Right lobe of liver (tissue), 6 donors: ENCODE data around the gene DNAJC9. TPM values are rescaled to one million over a fixed set of nuclear protein-coding genes. Genes with fewer than 3 reads are reported as not detected.

Experiments
- ATAC-seq, 4 donors: fragments of 200-7000 bp; cut with Tn5 transposase; one replicate each; pipeline ENCODE4 v1.9.1; 2020; ENCODE audit warnings: mild to moderate bottlenecking in 4 of 4, moderate library complexity in 4 of 4
- DNase-seq, 3 donors: peaks; one replicate each; pipeline ENCODE4 v3.0.0-alpha.2; 2020
- H3K27ac ChIP-seq, 3 donors: fragments of 200-600 bp; one replicate each; pipeline ENCODE4 v1.8.0; 2022
- H3K27me3 ChIP-seq, 2 donors: fragments of 200-600 bp; one replicate each; pipeline ENCODE4 v1.8.0; 2022
- H3K36me3 ChIP-seq, 4 donors: fragments of 200-600 bp; sonication (generic) in 1 of 4; one replicate each; pipeline versions ENCODE4 v1.5.1 to v1.8.0; 2017 to 2022; ENCODE audit warnings: control low read depth in 1 of 4
- H3K4me1 ChIP-seq, 4 donors: fragments of 200-600 bp; sonication (generic) in 1 of 4; one replicate each; pipeline versions ENCODE4 v1.5.1 to v1.8.0; 2017 to 2022; ENCODE audit warnings: control low read depth in 1 of 4
- H3K4me3 ChIP-seq, 3 donors: fragments of 200-600 bp; one replicate each; pipeline ENCODE4 v1.8.0; 2022
- H3K9me3 ChIP-seq, 4 donors: fragments of 200-600 bp; sonication (generic) in 1 of 4; one replicate each; pipeline versions ENCODE4 v1.5.1 to v1.8.0; 2017 to 2022; ENCODE audit warnings: control low read depth in 1 of 4
- POLR2A ChIP-seq: fragments of 450-650 bp; IDR thresholded peaks from one replicate; pipeline ENCODE4 v1.6.1; 2017; ENCODE audit warnings: antibody characterized with exemption, mild to moderate bottlenecking
- WGBS: methylation state at CpG from one replicate; pipeline ENCODE4 v1.1.6; 2018; ENCODE audit warnings: low coverage, low lambda C conversion rate; ENCODE audit not compliant: insufficient coverage; ENCODE audit errors: missing lambda C conversion rate; 5-methylcytosine and 5-hydroxymethylcytosine counted together
- intact Hi-C, 2 donors: fragments of 100-400 bp; cut with DNase I; formaldehyde crosslinking; loops; one replicate each; pipeline versions ENCODE4 v1.11.2 to v1.14.1; 2022
- total RNA-seq, 6 experiments: library from RNA; depleted of rRNA in 2 of 6; stranded (reverse); fragments of >200 nt in 2 of 6; fragmentation: NEBNext Ultra II Directional in 3 of 6; extraction: Animal tissue kit (Norgen Biotek cat#: 25700) in 3 of 6; gene quantifications; one replicate each; pipeline versions ENCODE4 v1.1.0 to v1.2.4, GENCODE V29; 2016 to 2023
- TF ChIP-seq, protein P1 (sequence below), 4 donors: fragments of 200-600 bp in 3 of 4; fragments of 450-650 bp in 1 of 4; IDR thresholded peaks; one replicate each; pipeline versions ENCODE4 v1.5.1 to v1.8.0; 2016 to 2022; ENCODE audit warnings: antibody characterized with exemption in 4 of 4, mild to moderate bottlenecking in 2 of 4
- donor health status: DM: no; HTN: yes; CAD: no.
- donor health status: DM: no; HTN: no; CAD: no.
- donor health status: DM: no; HTN: no; CAD: no.
- donor health status: DM: no; HTN: yes; CAD: no.
- donor health status: DM: no; HTN: yes; CAD: no.

Gene DNAJC9
- total RNA-seq, 6 experiments from 2014 or later: 4.6 to 8.8 (median 5.4) TPM

DNA sequence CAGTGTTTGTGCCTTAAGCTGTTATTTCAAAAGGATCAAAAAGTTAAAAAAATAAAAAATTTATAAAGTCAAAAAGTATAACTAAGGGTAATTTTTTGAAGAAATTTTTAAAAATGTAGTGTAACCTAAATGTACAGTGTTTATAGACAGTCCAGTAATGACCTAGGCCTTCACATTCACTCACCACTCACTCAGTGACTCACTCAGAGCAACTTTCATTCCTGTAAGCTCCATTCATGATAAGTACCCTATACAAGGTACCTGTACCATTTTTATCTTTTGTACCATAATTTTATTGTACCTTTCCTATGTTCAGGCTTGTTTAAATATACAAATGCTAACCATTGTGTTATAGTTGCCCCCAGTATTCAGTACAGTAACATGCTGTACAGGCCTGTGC is 21.5 kb downstream of the DNAJC9 start:
- no peaks in the 10 kb centered on the region for H3K9me3 ChIP-seq
- intact Hi-C loops: no loop called here

GRCh38 chr10:73220989-73221388 is 26.1 kb downstream of the DNAJC9 start:
- no peak for DNase-seq
- intact Hi-C loops: no loop called here
- TF ChIP-seq POLR2A: no peak
- TF ChIP-seq, protein P1, sequence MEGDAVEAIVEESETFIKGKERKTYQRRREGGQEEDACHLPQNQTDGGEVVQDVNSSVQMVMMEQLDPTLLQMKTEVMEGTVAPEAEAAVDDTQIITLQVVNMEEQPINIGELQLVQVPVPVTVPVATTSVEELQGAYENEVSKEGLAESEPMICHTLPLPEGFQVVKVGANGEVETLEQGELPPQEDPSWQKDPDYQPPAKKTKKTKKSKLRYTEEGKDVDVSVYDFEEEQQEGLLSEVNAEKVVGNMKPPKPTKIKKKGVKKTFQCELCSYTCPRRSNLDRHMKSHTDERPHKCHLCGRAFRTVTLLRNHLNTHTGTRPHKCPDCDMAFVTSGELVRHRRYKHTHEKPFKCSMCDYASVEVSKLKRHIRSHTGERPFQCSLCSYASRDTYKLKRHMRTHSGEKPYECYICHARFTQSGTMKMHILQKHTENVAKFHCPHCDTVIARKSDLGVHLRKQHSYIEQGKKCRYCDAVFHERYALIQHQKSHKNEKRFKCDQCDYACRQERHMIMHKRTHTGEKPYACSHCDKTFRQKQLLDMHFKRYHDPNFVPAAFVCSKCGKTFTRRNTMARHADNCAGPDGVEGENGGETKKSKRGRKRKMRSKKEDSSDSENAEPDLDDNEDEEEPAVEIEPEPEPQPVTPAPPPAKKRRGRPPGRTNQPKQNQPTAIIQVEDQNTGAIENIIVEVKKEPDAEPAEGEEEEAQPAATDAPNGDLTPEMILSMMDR (IDR thresholded peaks at IDR 0.05): no peak
- no peak overlapping the region for H3K27ac ChIP-seq
- peaks cover 0 to 11% (median 0%) of the 10 kb centered on the region in 4 donors for H3K4me1 ChIP-seq
- 91% methylated on average over 1 of the region's 1 CpG for WGBS
- ATAC-seq: no peak
- H3K27me3 ChIP-seq: no peaks in the 10 kb centered on the region
- H3K9me3 ChIP-seq: no peaks in the 10 kb centered on the region
- H3K4me3 ChIP-seq: no peak overlapping the region
- H3K36me3 ChIP-seq: no peaks in the 10 kb centered on the region

More for the DNA sequence above, 21.5 kb downstream of the DNAJC9 start:
- no peak overlapping the region for H3K4me3 ChIP-seq
- H3K36me3 ChIP-seq: no peaks in the 10 kb centered on the region
- H3K4me1 ChIP-seq: no peaks in the 10 kb centered on the region
- DNase-seq: no peak
- H3K27ac ChIP-seq: no peak overlapping the region
- TF ChIP-seq, protein P1 (IDR thresholded peaks at IDR 0.05): no peak
- TF ChIP-seq POLR2A: no peak
- no peaks in the 10 kb centered on the region for H3K27me3 ChIP-seq
- no peak for ATAC-seq

- peak overlapping the region in 1 of 3 donors; percentile 25 for H3K27ac ChIP-seq
- no peak for DNase-seq
- H3K36me3 ChIP-seq: no peaks in the 10 kb centered on the region
- peak in 2 of 4 donors; percentile 34 to 73 for ATAC-seq
- H3K27me3 ChIP-seq: no peaks in the 10 kb centered on the region
- H3K4me1 ChIP-seq: peaks cover 0 to 11% (median 0%) of the 10 kb centered on the region in 4 donors
- TF ChIP-seq, protein P1 (IDR thresholded peaks at IDR 0.05): no peak
- no peak for TF ChIP-seq POLR2A
- H3K9me3 ChIP-seq: no peaks in the 10 kb centered on the region
- intact Hi-C loops: no loop called here
- H3K4me3 ChIP-seq: no peak overlapping the region
These were observed 27.7 kb downstream of the DNAJC9 start for GRCh38 chr10:73219384-73219783.

GRCh38 chr10:73218431-73219191 is 28.4 kb downstream of the DNAJC9 start:
- TF ChIP-seq, protein P1 (IDR thresholded peaks at IDR 0.05): peak; percentile 24 to 49 (median 40)
- no peak for TF ChIP-seq POLR2A
- DNase-seq: no peak
- Histone ChIP-seq H3K9me3 (no peaks in the 10 kb centered on the region), H3K27ac (peak overlapping the region in 1 of 3 donors; percentile 25), H3K4me3 (no peak overlapping the region), H3K36me3 (no peaks in the 10 kb centered on the region), H3K4me1 (peaks cover 0 to 11% (median 0%) of the 10 kb centered on the region in 4 donors), H3K27me3 (no peaks in the 10 kb centered on the region)
- WGBS: 52% methylated on average over 2 of the region's 2 CpGs
- peak; percentile 55 to 70 (median 62) for ATAC-seq
- intact Hi-C loops: no loop called here
